ENCODE results near the gene UGGT1.
"Not testable (repeated sequence)": the region's sequence is repeated elsewhere in the genome, so short reads cannot be mapped to it uniquely, and the experiment has no call there.

Gene UGGT1

DNA sequence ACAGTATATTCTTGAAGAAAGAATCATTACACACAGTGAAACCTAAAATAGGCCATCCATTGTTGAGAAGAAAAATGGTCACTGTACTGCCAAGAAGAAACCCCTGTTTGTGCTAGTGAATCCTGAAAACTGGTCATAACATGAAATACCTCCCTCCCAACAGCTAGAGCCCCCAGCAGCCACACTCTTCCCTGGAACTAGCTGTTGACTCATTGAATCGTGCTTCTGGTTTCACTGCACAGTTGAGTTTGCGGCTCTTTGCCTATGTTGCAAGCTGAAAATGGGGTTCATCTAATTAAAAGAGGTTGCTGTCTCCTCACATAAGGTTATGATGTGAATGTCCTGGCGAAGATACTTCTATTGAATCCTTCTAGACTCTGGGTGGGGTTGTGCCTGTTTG is 86.3 kb downstream of the UGGT1 start:
- DNase-seq = no peak

GRCh38 chr2:128178149-128178649 is 87.2 kb downstream of the UGGT1 start:
- no peak for DNase-seq

- DNase-seq = peak; percentile 60 to 77
These were observed 87.9 kb downstream of the UGGT1 start for GRCh38 chr2:128178650-128179460.

- DNase-seq = no peak
These were observed 88.4 kb downstream of the UGGT1 start for GRCh38 chr2:128179461-128179755.

DNA sequence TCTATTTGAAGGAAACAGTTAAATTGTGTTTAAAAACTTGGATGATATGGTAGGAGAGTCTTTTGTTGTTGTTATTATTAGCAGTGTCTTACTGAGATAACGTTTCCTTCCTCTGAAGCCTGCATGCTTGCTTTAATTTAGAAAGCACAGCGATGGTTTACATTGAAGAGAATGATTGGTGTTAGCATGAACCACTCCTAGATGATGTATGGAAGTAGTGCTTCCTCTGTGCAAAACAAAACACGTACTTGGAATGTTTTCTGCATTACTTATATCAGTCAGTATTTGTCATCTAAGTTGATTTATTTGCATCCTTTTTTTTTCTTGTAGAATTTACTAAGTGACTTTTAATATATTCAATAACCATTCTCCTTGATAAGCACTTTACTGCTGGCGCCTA is 89.0 kb downstream of the UGGT1 start:
- DNase-seq = no peak

GRCh38 chr2:128185576-128185975 is 94.6 kb downstream of the UGGT1 start:
- DNase-seq = no peak

DNA sequence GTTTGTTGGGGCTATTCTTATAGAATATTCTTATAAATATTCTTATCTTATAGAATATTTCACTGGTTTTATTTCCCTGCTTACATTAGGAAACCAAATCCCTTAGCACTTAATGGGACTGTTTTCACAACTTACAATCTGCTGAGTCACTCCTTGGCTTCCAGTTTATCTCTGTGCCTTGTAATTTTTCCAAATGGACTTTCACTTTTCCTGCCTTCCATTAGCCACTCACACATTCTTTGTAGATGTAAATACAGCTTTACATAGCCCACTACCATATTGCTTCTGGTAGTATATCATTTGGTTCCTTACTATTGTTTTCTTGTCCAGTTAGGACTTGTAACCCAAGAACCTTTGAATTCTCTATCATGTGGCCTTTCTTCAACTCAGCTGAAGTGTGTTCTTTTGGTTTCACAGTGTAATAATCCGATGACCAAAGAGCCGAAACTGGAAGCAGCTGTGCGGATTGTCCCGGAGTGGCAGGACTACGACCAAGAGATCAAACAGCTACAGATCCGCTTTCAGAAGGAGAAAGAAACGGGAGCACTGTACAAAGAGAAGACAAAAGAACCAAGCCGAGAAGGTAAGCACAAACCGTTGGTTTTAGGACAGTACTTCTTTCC is 96.1 kb downstream of the UGGT1 start:
- no peak for DNase-seq

GRCh38 chr2:128195435-128195984 is 104.5 kb downstream of the UGGT1 start:
- DNase-seq = no peak

DNA sequence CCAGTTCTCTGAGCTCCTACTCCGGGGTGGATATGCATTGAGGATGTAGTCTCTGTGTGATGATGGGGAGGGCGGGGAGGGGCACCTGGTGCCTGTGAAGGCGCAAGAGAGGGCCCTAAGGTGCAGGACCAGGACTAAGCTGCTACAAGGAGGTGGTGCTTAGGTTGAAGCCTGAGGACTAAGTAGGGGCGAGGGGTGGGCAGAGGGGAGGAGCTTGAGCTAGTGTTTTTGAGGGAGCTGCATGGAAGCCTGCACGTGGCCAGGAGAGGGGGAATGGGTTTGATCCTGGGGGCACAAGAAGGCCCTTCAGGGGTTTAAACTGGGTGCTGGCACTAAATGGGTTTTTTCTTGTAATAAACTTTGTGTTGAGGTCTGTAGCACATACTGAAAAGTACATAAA is 105.0 kb downstream of the UGGT1 start:
- DNase-seq = no peak

DNA sequence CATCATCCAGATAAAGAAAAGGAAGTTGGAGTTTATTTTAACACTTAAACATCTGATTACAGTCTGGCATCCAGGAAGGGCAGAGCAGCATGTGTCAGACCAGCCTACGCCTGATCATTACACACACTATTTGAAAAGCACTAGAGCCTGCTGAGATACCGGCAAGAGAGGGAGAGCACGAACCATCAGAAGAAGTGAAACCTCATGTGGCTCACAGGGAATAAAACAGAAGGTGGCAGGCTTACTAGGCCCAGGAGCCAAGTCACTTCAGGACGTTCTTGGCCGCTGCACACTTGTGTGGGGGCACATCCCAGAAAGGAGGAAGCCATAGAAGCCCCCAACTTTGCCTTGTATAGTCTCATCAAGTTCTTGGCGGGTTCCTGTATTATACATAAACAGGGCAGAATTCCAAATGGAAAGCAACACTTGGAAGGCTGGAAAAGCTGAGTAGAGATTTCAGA is 105.5 kb downstream of the UGGT1 start:
- DNase-seq = peak; percentile 34 to 67

DNA sequence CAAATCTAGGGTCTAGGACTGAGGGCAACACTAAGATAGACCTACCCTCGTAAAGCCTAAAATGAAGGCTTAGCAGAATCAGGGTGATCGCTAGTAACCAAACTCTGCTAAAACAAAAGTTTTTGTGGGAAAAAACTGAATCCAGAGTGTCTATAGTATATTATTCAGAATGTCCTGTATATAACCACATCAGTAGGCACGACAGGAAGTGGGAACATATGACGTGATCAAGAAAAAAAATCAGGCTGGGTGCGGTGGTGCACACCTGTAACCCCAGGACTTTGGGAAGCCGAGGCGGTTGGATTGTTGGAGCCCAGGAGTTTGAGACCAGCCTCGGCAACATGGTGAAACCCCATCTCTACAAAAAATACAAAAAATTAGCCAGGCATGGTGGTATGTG is 106.1 kb downstream of the UGGT1 start:
- DNase-seq = no peak

- no peak for DNase-seq
These were observed 107.7 kb downstream of the UGGT1 start for GRCh38 chr2:128198656-128199055.

GRCh38 chr2:128199141-128199540 is 108.1 kb downstream of the UGGT1 start:
- no peak for DNase-seq

DNA sequence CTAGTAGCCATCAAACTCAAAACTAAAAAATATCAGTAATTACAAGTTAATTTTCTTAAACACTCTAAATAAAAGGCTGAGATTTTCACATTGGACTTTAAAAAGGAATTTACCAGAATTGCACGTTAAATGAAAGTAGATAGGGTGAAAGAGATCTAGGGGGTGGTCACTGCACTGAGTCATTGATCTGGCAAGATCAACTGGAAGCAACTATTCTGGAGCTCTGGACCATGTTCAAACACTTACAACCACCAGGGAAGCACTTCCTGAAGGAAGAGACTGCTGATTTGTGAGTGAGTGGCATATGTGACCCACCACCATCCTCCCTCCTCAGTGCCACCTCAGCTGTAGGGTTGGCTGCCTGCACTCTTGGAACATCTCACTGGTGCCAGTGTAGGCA is 111.8 kb downstream of the UGGT1 start:
- no peak for DNase-seq

- DNase-seq = no peak
These were observed 115.2 kb downstream of the UGGT1 start for GRCh38 chr2:128206245-128206644.

DNA sequence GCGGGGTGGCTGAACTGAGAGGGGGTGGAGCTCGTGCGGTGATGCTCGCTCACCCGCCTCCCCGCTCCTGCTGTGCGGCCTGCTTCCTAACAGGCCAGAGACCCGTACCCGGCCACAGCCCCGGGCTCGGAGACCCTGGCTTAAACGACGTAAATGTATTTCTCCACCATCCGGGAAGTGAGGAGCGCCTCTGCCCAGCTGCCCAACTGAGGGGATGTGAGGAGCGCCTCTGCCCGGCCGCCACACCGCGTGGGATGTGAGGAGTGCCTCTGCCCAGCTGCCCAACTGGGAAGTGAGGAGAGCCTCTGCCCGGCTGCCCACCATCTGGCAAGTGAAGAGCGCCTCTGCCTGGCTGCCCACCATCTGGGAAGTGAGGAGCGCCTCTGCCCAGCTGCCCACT is 117.0 kb downstream of the UGGT1 start:
- no peak for DNase-seq

DNA sequence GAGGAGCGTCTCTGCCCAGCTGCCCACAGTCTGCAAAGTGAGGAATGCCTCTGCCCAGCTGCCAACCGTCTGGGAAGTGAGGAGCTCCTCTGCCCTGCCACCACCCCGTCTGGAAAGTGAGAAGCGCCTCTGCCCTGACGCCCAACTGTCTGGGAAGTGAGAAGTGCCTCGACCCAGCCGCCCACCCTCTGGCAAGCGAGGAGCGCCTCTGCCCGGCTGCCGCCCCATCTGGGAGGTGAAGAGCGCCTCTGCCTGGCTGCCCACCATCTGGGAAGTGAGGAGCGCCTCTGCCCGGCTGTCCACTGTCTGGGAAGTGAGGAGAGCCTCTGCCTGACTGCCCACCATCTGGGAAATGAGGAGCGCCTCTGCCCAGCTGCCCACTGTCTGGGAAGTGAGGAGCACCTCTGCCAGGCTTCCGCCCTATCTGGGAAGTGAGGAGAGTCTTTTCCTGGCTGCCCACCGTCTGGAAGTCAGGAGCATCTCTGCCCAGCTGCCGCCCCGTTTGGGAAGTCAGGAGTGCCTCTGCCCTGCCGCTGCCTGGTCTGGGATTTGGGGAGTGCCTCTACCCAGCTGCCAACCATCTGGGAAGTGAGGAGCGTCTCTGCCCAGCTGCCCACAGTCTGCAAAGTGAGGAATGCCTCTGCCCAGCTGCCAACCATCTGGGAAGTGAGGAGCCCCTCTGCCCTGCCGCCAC is 117.8 kb downstream of the UGGT1 start:
- not testable (repeated sequence) for DNase-seq

- no peak for DNase-seq
These were observed 123.3 kb downstream of the UGGT1 start for GRCh38 chr2:128214251-128214650.

- DNase-seq = no peak
These were observed 124.0 kb downstream of the UGGT1 start for GRCh38 chr2:128214866-128215460.

GRCh38 chr2:128215897-128216642 is 125.1 kb downstream of the UGGT1 start:
- DNase-seq = no peak

GRCh38 chr2:128217671-128218070 is 126.7 kb downstream of the UGGT1 start:
- DNase-seq = peak; percentile 39 to 45

DNA sequence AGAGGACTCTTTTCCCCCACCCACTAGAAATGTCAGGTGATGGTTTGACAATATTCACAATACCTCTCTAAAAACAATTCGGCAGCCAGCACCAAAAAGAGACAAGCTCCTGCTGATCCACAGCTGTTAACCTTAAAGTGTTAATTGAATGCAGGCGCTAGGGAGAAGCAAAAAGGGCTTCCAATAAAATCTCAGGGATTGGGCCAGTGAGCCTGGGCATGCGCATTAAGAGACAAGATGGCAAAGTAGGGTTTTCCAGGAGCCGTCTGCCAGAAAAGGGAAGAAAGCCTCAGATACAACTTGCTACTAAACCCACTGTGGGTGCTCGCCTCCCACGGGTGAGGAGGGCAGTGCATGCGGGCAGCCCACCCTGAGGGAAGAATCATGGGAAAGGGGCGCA is 128.9 kb downstream of the UGGT1 start:
- no peak for DNase-seq
